PFSK-1 (cell line): ENCODE measurements around the gene OTUB2.

Source experiments
- FOXP2 ChIP-seq: optimal IDR thresholded peaks from 2 replicates; pipeline ENCODE3; 2011; ENCODE audit warnings: borderline replicate concordance, control low read depth, inconsistent platforms; ENCODE audit not compliant: insufficient read depth; ENCODE audit errors: extremely low read length, extremely low read depth
- POLR2AphosphoS5 ChIP-seq: IDR thresholded peaks from 2 replicates; pipeline ENCODE4 v1.6.1; 2012; ENCODE audit warnings: low read depth, mild to moderate bottlenecking, control low read depth, low read length, moderate library complexity
- REST ChIP-seq, 2 experiments: IDR thresholded peaks; 2 replicates each; pipeline versions ENCODE4 v1.6.1 to v1.8.0; 2011 to 2012; ENCODE audit warnings: low read depth in 2 of 2, low read length in 2 of 2, control low read depth in 1 of 2, inconsistent platforms in 1 of 2, mild to moderate bottlenecking in 1 of 2, moderate library complexity in 1 of 2; ENCODE audit not compliant: insufficient read depth in 1 of 2
- SIN3A ChIP-seq: IDR thresholded peaks from 2 replicates; pipeline ENCODE4 v1.6.1; 2012; ENCODE audit warnings: mild to moderate bottlenecking, low read length, moderate library complexity, borderline replicate concordance; ENCODE audit not compliant: insufficient read depth
- TAF1 ChIP-seq: IDR thresholded peaks from 2 replicates; pipeline ENCODE4 v1.6.1; 2012; ENCODE audit warnings: low read length, control low read depth, borderline replicate concordance; ENCODE audit not compliant: insufficient read depth

OTUB2 gene

GRCh38 chr14:94088516-94088915 is 62.4 kb downstream of the OTUB2 start:
- TF ChIP-seq POLR2AphosphoS5 = no peak
- TF ChIP-seq TAF1 = no peak
- no peak for TF ChIP-seq FOXP2
- no peak for TF ChIP-seq SIN3A
- TF ChIP-seq REST (IDR thresholded peaks at IDR 0.05; ENCODE audit: insufficient read depth in 1 of 2, low read depth in 2 of 2, low read length in 2 of 2) = no peak

GRCh38 chr14:94089479-94089878 is 63.3 kb downstream of the OTUB2 start:
- TF ChIP-seq REST (IDR thresholded peaks at IDR 0.05; ENCODE audit: insufficient read depth in 1 of 2, low read depth in 2 of 2, low read length in 2 of 2) (no peak), SIN3A (no peak), TAF1 (no peak), POLR2AphosphoS5 (no peak), FOXP2 (no peak)

GRCh38 chr14:94093418-94093817 is 67.3 kb downstream of the OTUB2 start:
- TF ChIP-seq REST (IDR thresholded peaks at IDR 0.05; ENCODE audit: insufficient read depth in 1 of 2, low read depth in 2 of 2, low read length in 2 of 2) (no peak), FOXP2 (no peak), TAF1 (no peak), SIN3A (no peak)

GRCh38 chr14:94097091-94097490 is 71.0 kb downstream of the OTUB2 start:
- no peak for TF ChIP-seq REST (IDR thresholded peaks at IDR 0.05; ENCODE audit: insufficient read depth in 1 of 2, low read depth in 2 of 2, low read length in 2 of 2)
- TF ChIP-seq TAF1 = no peak
